Measurements from ENCODE around the gene PCGF2. TPM values are rescaled to one million over a fixed set of nuclear protein-coding genes. Genes with fewer than 3 reads are reported as not detected.

PCGF2 gene
- total and polyA plus RNA-seq, 9 of the 15 experiments (the other 6 are each of a cell fraction or from before 2014, with no cell fraction given) = 1.3 to 33.4 (median 7.0) TPM

DNA sequence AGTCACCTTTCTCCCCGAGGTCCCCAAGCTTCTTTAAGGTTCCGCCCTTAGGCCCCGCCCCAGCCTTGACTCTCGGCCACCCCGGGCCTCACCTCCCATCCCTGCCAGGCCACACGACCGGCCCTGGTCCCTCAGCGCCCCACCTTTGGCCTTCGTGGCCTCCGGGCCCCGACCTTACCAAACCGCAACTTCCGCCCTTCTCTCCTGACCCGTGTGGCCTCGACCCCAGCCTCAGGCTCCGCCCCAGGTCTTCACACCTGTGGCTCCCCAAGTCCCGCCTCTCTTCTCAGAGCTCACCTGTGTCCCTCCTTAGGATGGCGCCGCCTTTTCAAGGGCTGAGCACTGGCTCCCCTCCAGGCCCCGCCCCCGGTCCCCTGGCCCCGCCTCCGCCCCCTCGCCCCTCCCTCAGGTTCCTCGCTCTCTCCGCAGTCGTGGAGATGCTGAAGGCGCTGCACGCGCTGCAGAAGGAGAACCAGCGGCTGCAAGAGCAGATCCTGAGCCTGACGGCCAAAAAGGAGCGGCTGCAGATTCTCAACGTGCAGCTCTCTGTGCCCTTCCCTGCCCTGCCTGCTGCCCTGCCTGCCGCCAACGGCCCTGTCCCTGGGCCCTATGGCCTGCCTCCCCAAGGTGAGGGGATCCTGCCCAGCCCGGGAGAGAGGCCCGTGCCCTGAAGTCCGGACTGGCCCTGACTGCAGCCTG is 28.0 kb downstream of the PCGF2 start:
- ATAC-seq = peak; percentile 73
- intact Hi-C loops (cut with micrococcal nuclease) = no loop called here
- H3K4me1 ChIP-seq (replicated peaks in 1 of 2; ENCODE audit: control insufficient read depth in 2 of 2, insufficient read depth in 2 of 2, low read length in 2 of 2) = peaks cover 23 to 47% of the 10 kb centered on the region in 2 experiments
- 31% methylated on average over 23 of the region's 39 CpGs for WGBS (ENCODE audit: insufficient coverage, low coverage, missing lambda C conversion rate)
- H2AFZ ChIP-seq (ENCODE audit: low read depth, low read length) = 0 out of 2 replicates have a peak overlapping the region, but pooled peaks have one; percentile 40
- peak; percentile 68 to 83 (median 80) for DNase-seq (ENCODE audit: extremely low read depth in 1 of 4, low spot score in 3 of 4)
- no peak overlapping the region for H3K4me3 ChIP-seq
- ChIA-PET POLR2A (interaction anchor here (0.6 to 3.1 kb wide), 5 partner anchors 11 to 398 kb away, joined by 3 to 30 read pairs (median 4); partner anchors contain the start of gene MLLT6), CTCF (ENCODE audit: low intra/inter-chr PET ratio) (no interaction called here)
- no peaks in the 10 kb centered on the region for H3K27me3 ChIP-seq (ENCODE audit: control insufficient read depth in 2 of 2, insufficient read depth in 2 of 2, low read length in 2 of 2)
- peaks cover 63% of the 10 kb centered on the region for H3K36me3 ChIP-seq (ENCODE audit: control insufficient read depth, insufficient read depth, low read length)
- H3K79me2 ChIP-seq (ENCODE audit: control insufficient read depth, insufficient read depth, low read length) = no peaks in the 10 kb centered on the region
- no peaks in the 10 kb centered on the region for H4K20me1 ChIP-seq (replicated peaks; ENCODE audit: control insufficient read depth, insufficient read depth, low read length)
- no TSS peak for BruUV-seq (replicated peaks)
- peak overlapping the region; percentile 53 to 75; a peak in 3 of 4 replicates for H3K9ac ChIP-seq (ENCODE audit: insufficient read depth in 1 of 2, low read depth in 2 of 2, low read length in 2 of 2)
- no peaks in the 10 kb centered on the region for H3K9me3 ChIP-seq (replicated peaks; ENCODE audit: control insufficient read depth, insufficient read depth, low read depth, low read length)
- H3K4me2 ChIP-seq (ENCODE audit: insufficient read depth, low read length) = peak overlapping the region; percentile 76
- H3K27ac ChIP-seq (ENCODE audit: extremely low read depth, low read depth, low read length) = peak overlapping the region; percentile 56; the same call in 1 of the 3 replicates
- in situ Hi-C loops (cut with MboI) = no loop called here
- H3K9me1 ChIP-seq (ENCODE audit: control insufficient read depth, insufficient read depth, low read length) = peaks cover 10% of the 10 kb centered on the region
- no peak for FAIRE-seq
- TF ChIP-seq, protein P1, sequence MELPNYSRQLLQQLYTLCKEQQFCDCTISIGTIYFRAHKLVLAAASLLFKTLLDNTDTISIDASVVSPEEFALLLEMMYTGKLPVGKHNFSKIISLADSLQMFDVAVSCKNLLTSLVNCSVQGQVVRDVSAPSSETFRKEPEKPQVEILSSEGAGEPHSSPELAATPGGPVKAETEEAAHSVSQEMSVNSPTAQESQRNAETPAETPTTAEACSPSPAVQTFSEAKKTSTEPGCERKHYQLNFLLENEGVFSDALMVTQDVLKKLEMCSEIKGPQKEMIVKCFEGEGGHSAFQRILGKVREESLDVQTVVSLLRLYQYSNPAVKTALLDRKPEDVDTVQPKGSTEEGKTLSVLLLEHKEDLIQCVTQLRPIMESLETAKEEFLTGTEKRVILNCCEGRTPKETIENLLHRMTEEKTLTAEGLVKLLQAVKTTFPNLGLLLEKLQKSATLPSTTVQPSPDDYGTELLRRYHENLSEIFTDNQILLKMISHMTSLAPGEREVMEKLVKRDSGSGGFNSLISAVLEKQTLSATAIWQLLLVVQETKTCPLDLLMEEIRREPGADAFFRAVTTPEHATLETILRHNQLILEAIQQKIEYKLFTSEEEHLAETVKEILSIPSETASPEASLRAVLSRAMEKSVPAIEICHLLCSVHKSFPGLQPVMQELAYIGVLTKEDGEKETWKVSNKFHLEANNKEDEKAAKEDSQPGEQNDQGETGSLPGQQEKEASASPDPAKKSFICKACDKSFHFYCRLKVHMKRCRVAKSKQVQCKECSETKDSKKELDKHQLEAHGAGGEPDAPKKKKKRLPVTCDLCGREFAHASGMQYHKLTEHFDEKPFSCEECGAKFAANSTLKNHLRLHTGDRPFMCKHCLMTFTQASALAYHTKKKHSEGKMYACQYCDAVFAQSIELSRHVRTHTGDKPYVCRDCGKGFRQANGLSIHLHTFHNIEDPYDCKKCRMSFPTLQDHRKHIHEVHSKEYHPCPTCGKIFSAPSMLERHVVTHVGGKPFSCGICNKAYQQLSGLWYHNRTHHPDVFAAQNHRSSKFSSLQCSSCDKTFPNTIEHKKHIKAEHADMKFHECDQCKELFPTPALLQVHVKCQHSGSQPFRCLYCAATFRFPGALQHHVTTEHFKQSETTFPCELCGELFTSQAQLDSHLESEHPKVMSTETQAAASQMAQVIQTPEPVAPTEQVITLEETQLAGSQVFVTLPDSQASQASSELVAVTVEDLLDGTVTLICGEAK (IDR thresholded peaks at IDR 0.05) = no peak
- TF ChIP-seq, protein P1 (CRISPR knock-in tag; IDR thresholded peaks at IDR 0.05) = no peak
- TF ChIP-seq, protein P2, sequence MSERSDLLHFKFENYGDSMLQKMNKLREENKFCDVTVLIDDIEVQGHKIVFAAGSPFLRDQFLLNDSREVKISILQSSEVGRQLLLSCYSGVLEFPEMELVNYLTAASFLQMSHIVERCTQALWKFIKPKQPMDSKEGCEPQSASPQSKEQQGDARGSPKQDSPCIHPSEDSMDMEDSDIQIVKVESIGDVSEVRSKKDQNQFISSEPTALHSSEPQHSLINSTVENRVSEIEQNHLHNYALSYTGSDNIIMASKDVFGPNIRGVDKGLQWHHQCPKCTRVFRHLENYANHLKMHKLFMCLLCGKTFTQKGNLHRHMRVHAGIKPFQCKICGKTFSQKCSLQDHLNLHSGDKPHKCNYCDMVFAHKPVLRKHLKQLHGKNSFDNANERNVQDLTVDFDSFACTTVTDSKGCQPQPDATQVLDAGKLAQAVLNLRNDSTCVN (CRISPR knock-in tag; IDR thresholded peaks at IDR 0.05) = no peak
- TF ChIP-seq ZNF586 (CRISPR knock-in tag; conservative IDR thresholded peaks at IDR 0.05) (no peak), SRSF7 (optimal IDR thresholded peaks at IDR 0.05; ENCODE audit: low read depth, low read length) (no peak), ATF1 (CRISPR knock-in tag; IDR thresholded peaks at IDR 0.05) (no peak), ATF1 (tag; IDR thresholded peaks at IDR 0.05) (no peak), RCOR1 (IDR thresholded peaks at IDR 0.05; ENCODE audit: borderline replicate concordance in 1 of 2, low read depth in 2 of 2, low read length in 2 of 2) (no peak)
- TF ChIP-seq, protein P3, sequence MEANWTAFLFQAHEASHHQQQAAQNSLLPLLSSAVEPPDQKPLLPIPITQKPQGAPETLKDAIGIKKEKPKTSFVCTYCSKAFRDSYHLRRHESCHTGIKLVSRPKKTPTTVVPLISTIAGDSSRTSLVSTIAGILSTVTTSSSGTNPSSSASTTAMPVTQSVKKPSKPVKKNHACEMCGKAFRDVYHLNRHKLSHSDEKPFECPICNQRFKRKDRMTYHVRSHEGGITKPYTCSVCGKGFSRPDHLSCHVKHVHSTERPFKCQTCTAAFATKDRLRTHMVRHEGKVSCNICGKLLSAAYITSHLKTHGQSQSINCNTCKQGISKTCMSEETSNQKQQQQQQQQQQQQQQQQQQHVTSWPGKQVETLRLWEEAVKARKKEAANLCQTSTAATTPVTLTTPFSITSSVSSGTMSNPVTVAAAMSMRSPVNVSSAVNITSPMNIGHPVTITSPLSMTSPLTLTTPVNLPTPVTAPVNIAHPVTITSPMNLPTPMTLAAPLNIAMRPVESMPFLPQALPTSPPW (CRISPR knock-in tag; IDR thresholded peaks at IDR 0.05) = peak; percentile 65

Data from K562 (cell line).